PFSK-1 (cell line): ENCODE results near the gene SFXN1.

Source experiments
- FOXP2 ChIP-seq: optimal IDR thresholded peaks from 2 replicates; pipeline ENCODE3; 2011; ENCODE audit warnings: borderline replicate concordance, control low read depth, inconsistent platforms; ENCODE audit not compliant: insufficient read depth; ENCODE audit errors: extremely low read length, extremely low read depth
- POLR2AphosphoS5 ChIP-seq: IDR thresholded peaks from 2 replicates; pipeline ENCODE4 v1.6.1; 2012; ENCODE audit warnings: low read depth, mild to moderate bottlenecking, control low read depth, low read length, moderate library complexity
- REST ChIP-seq, 2 experiments: IDR thresholded peaks; 2 replicates each; pipeline versions ENCODE4 v1.6.1 to v1.8.0; 2011 to 2012; ENCODE audit warnings: low read depth in 2 of 2, low read length in 2 of 2, control low read depth in 1 of 2, inconsistent platforms in 1 of 2, mild to moderate bottlenecking in 1 of 2, moderate library complexity in 1 of 2; ENCODE audit not compliant: insufficient read depth in 1 of 2
- SIN3A ChIP-seq: IDR thresholded peaks from 2 replicates; pipeline ENCODE4 v1.6.1; 2012; ENCODE audit warnings: mild to moderate bottlenecking, low read length, moderate library complexity, borderline replicate concordance; ENCODE audit not compliant: insufficient read depth
- TAF1 ChIP-seq: IDR thresholded peaks from 2 replicates; pipeline ENCODE4 v1.6.1; 2012; ENCODE audit warnings: low read length, control low read depth, borderline replicate concordance; ENCODE audit not compliant: insufficient read depth

GRCh38 chr5:175517824-175518450 lies 39.6 kb downstream of the SFXN1 start:
- TF ChIP-seq SIN3A: no peak
- no peak for TF ChIP-seq POLR2AphosphoS5
- TF ChIP-seq REST (IDR thresholded peaks at IDR 0.05; ENCODE audit: insufficient read depth in 1 of 2, low read depth in 2 of 2, low read length in 2 of 2): no peak
- no peak for TF ChIP-seq TAF1
- no peak for TF ChIP-seq FOXP2
